Left ventricle myocardium inferior (tissue), 1 donor: ENCODE measurements around the gene C5orf24. TPM values are rescaled to one million over a fixed set of nuclear protein-coding genes. Genes with fewer than 3 reads are reported as not detected.

Experiments
- DNase-seq: peaks from one replicate; pipeline ENCODE4 v3.0.0-alpha.2; 2020
- H3K27ac ChIP-seq: fragments of 200-600 bp; replicated peaks from 2 replicates; pipeline ENCODE4 v1.8.0; 2021
- H3K27me3 ChIP-seq: fragments of 200-600 bp; 2 replicates; pipeline ENCODE4 v1.8.0; 2021; ENCODE audit warnings: low read depth
- H3K36me3 ChIP-seq: fragments of 200-600 bp; 2 replicates; pipeline ENCODE4 v1.8.0; 2021
- H3K4me1 ChIP-seq: fragments of 200-600 bp; 2 replicates; pipeline ENCODE4 v1.8.0; 2021
- H3K4me3 ChIP-seq: fragments of 200-600 bp; 2 replicates; pipeline ENCODE4 v1.8.0; 2021; ENCODE audit warnings: mild to moderate bottlenecking, moderate library complexity
- H3K9me3 ChIP-seq: fragments of 200-600 bp; replicated peaks from 2 replicates; pipeline ENCODE4 v1.8.0; 2021
- intact Hi-C: fragments of 100-400 bp; cut with micrococcal nuclease; formaldehyde crosslinking; loops from one replicate; pipeline ENCODE4 v1.11.0; 2022
- total RNA-seq: library from RNA; stranded (reverse); fragmentation: NEBNext Ultra II Directional; extraction: Animal tissue kit (Norgen Biotek cat#: 25700); gene quantifications from one replicate; pipeline ENCODE4 v1.2.1, GENCODE V29; 2021
- TF ChIP-seq, protein P1 (sequence below): fragments of 200-600 bp; IDR thresholded peaks from 2 replicates; pipeline ENCODE4 v1.8.0; 2021; ENCODE audit warnings: antibody characterized with exemption, mild to moderate bottlenecking, borderline replicate concordance
- donor health status: DM: no; HTN: yes; CAD: no; lungs with severe emphysema.

Gene C5orf24
- total RNA-seq, 1 donor from 2014 or later, result 24.9 TPM

GRCh38 chr5:134857401-134857800, 11.6 kb downstream of the C5orf24 start:
- no peak overlapping the region for H3K27ac ChIP-seq
- peaks cover 33% of the 10 kb centered on the region for H3K4me1 ChIP-seq
- H3K36me3 ChIP-seq, result peaks cover 69% of the 10 kb centered on the region
- intact Hi-C loops, result no loop called here
- no peaks in the 10 kb centered on the region for H3K27me3 ChIP-seq
- H3K4me3 ChIP-seq, result no peak overlapping the region
- H3K9me3 ChIP-seq, result no peaks in the 10 kb centered on the region
- TF ChIP-seq, protein P1, sequence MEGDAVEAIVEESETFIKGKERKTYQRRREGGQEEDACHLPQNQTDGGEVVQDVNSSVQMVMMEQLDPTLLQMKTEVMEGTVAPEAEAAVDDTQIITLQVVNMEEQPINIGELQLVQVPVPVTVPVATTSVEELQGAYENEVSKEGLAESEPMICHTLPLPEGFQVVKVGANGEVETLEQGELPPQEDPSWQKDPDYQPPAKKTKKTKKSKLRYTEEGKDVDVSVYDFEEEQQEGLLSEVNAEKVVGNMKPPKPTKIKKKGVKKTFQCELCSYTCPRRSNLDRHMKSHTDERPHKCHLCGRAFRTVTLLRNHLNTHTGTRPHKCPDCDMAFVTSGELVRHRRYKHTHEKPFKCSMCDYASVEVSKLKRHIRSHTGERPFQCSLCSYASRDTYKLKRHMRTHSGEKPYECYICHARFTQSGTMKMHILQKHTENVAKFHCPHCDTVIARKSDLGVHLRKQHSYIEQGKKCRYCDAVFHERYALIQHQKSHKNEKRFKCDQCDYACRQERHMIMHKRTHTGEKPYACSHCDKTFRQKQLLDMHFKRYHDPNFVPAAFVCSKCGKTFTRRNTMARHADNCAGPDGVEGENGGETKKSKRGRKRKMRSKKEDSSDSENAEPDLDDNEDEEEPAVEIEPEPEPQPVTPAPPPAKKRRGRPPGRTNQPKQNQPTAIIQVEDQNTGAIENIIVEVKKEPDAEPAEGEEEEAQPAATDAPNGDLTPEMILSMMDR, result no peak
- no peak for DNase-seq

GRCh38 chr5:134864707-134865106, 18.9 kb downstream of the C5orf24 start:
- no peak for DNase-seq
- Histone ChIP-seq H3K27ac (no peak overlapping the region), H3K9me3 (no peaks in the 10 kb centered on the region), H3K27me3 (no peaks in the 10 kb centered on the region), H3K4me3 (no peak overlapping the region), H3K4me1 (no peaks in the 10 kb centered on the region), H3K36me3 (peaks cover 12% of the 10 kb centered on the region)
- TF ChIP-seq, protein P1, result no peak
- intact Hi-C loops, result no loop called here

GRCh38 chr5:134873494-134873893, 27.7 kb downstream of the C5orf24 start:
- DNase-seq, result no peak
- H3K4me3 ChIP-seq, result peak overlapping the region; percentile 97
- intact Hi-C loops, result no loop called here
- TF ChIP-seq, protein P1, result no peak
- H3K9me3 ChIP-seq, result no peaks in the 10 kb centered on the region
- peaks cover 40% of the 10 kb centered on the region for H3K4me1 ChIP-seq
- H3K27ac ChIP-seq, result peak overlapping the region; percentile 99
- H3K27me3 ChIP-seq, result no peaks in the 10 kb centered on the region
- no peaks in the 10 kb centered on the region for H3K36me3 ChIP-seq

GRCh38 chr5:134873987-134874830, 28.4 kb downstream of the C5orf24 start, which contains the start of gene TXNDC15:
TXNDC15 (plus strand) TSS chr5:134874371; CDS start chr5:134874428, 57 bp downstream.
- H3K27ac ChIP-seq, result peak within 1 kb of the TSS; percentile 99
- H3K4me3 ChIP-seq, result peak within 1 kb of the TSS; percentile 97
- intact Hi-C loops, result no loop called here
- TF ChIP-seq, protein P1, result no peak
- H3K27me3 ChIP-seq, result no peaks in the 10 kb centered on the region
- DNase-seq, result peak; percentile 91
- no peaks in the 10 kb centered on the region for H3K36me3 ChIP-seq
- H3K4me1 ChIP-seq, result peaks cover 47% of the 10 kb centered on the region
- no peaks in the 10 kb centered on the region for H3K9me3 ChIP-seq

GRCh38 chr5:134874831-134875655, 29.3 kb downstream of the C5orf24 start:
- intact Hi-C loops, result no loop called here
- TF ChIP-seq, protein P1, result no peak

More at GRCh38 chr5:134874831-134875655, 29.3 kb downstream of the C5orf24 start:
- H3K9me3 ChIP-seq, result no peaks in the 10 kb centered on the region
- H3K4me3 ChIP-seq, result peak overlapping the region; percentile 97
- H3K27me3 ChIP-seq, result no peaks in the 10 kb centered on the region
- H3K36me3 ChIP-seq, result no peaks in the 10 kb centered on the region
- DNase-seq, result peak; percentile 66
- H3K4me1 ChIP-seq, result peaks cover 56% of the 10 kb centered on the region
- peak overlapping the region; percentile 99 for H3K27ac ChIP-seq
